ENCODE data around the gene TMEM164.

The TMEM164 gene

DNA sequence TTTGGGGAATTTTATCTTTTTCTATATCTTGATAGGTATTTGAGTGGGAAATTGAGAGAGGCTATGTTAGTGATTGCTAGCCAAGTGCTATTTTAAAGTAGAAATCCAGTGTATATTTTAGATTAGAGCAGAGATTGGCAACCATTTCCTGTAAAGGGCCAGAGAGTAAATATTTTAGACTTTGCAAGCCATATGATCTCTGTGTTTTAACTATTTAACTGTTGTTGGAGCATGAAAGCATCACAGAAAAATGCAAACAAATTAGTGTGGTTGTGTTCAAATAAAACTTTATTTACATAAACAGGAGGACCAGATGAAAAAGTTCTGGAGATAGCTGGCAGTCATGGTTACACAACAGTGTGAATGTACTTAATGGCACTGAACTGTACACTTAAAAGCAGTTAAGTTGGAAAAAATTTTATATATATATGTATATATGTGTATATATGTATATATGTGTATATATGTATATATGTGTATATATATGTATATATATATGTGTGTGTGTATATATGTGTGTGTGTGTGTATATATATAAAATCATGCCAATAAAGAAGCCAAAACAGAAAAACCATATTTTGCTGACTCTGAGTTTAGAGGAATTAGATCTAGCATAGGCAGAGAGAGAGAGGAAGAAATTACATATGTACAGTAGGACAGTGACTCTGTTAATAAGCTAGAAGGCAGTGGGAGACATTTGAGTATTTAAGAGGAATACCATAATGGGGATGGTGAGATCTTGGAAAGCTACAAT is 83.4 kb downstream of the TMEM164 start:
- DNase-seq: no peak

DNA sequence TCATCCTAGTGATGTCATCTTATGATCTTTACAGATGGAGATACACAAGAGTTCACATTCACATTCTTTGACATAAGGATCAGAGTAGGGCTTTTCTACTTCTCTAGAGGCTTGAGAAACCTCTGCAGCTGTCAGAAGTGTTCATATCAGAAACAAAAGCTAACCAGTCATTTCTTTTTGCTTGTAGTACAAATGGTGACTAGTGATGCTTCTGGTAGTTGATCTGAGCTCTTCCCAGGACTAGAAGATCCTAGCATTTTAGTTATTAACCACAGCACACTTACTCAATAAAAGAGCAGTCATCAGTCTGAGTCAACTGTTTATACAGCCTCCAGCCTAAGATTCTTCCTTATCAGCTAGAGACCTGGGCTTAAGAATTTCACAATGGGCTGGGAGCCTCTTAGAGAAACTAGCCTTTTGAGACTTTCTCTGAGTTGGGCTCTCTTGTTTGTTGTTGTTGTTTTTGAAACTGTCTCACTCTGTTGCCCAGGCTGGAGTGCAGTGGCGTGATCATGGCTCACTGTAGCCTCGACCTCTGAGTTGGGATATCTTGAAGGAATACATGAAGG is 84.1 kb downstream of the TMEM164 start:
- DNase-seq: no peak

DNA sequence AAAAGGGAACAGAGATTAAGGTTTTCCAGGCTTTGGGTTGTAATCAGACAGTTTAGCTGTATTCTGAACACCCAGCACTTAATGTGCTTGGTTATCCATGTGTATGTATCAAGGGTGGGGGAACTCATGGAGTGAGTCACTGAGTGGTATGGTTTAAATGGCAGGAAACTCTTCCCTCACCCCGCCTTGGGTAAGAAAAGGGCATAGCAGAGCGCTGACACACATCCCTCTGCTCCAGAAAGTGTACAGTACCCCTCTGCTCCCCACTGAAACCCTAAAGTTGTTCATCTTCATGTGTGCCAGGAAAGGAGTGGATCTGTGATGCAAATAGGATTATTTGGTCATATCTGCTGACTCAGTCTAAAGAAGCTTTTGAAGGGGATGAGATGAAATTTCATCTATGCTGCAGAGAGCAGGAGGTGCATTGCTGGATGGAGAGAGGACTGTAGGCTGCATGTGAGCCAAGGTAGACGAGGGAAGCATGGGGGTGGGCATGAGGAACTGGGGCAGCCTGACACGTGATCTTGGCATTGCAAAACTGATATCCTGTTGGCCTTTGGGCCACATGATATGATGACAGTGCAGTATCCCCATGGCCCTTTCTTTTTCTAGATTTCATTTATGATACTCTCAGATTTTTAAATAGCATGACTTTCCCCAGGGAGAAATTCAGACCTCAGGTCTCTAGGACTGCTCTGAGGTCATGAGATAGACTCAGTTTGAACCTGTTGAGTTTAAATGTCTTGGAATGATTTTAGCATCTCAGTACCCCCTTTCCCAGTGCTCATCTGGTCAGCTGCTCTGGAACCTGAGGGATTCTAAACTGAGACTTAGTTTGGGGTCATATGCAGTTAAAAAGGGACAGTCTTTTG is 84.8 kb downstream of the TMEM164 start:
- DNase-seq: no peak

DNA sequence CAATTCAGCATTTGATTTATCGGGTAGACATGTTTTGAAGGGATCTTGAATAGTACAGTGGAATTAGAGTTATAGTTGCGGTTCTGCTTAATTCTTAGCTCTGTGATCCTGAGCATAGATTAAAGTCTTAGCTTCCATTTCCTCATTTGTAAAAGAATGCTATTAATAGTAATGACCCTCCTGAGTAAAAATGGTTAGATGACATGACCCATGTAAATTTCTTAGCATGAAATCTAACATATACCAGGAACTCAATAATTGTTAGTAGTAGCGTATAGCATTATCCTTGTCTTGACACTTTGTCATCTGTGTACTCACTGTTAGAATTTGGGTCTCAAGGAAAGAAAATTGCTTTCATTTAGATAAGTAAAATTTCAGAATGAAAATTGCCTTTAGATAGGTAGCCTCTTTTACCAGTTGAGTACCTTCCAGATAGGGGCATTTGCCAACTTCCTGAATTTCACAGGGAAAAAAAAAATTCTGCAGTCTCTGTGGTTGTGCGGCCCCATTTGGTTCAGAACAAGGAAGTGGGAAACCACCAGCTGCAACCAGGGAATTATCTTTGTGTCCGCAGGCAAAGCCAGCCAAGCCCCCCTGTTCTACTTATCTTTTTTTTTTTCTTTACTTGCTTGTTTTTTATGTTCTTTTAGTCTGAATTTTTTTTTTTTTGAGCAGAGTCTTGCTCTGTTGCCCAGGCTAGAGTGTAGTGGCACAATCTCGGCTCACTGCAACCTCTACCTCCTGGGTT is 86.9 kb downstream of the TMEM164 start:
- no peak for DNase-seq

DNA sequence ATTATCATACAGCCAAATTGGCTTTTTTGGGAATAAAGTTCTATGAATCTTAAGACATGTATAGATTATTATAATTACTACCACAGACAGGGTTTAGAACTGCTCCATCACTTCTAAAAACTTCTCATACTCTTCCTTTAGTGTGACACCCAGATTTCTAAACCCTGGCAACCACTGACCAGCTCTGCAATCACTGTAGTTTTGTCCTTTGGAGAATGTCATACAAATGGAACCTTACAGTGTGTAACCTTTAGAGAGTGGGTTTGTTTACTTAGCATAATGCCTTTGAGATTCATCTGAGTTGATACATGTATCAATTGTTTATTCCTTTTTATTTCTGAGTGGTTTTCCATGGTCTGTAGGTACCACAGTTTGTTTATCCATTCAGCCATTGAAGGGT is 95.0 kb downstream of the TMEM164 start:
- no peak for DNase-seq

DNA sequence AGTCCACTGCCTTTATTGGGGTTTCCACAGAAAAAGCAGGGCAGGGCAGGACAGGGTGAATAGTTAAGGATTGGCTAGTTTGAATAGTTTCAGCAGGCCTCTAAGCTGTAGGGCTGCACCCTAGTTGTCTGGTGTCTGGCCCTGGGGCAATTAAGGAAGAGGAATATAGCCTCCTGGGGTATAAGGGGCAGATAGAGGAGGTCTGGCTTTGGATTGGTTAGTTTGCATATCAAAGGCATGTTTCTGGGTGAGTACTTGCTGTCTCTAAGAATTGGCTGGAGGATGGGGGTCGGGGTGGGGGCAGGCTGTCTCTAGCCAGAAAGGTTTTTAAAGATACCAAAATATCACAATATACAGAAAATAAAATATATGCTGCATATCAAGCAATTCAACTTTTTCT is 100.4 kb downstream of the TMEM164 start:
- no peak for DNase-seq

DNA sequence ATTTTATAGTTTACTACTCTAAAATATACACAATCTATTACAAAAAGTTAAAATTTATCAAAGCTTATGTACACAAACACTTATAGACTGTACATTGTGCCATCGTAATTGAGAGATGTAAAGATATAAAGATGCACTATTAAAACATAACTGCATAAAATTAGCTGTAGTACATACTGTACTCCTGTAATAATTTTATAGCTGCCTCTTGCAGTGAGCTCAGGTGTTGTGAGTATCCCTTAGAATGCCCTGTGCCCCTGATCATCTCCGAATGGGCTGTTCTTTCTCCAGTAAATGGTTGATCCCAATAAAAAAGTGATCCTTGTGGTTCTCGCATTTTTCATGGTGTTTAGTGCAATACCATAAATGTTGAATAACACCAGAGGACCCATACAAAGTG is 101.2 kb downstream of the TMEM164 start:
- DNase-seq: no peak

DNA sequence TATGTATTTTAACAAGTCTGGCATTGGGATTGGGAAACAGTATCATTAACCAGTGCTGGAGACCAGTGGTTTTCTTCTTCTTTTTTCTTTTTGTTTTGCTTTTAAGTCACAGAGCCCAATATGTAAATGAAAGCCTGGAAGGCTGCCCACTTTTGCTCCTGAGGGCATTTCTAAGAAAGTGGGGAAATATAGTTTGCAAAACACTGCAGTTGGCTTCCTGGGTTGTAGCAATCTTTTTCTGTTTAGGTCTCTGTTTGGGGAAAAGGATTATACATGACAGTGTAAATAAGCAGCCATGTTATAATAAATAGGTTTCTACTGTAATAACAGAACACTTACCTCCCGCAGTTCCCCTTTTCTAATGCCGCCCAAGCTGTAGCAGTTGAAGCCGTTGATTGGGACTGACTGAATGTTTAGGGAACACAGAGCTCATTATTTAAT is 105.5 kb downstream of the TMEM164 start:
- no peak for DNase-seq

DNA sequence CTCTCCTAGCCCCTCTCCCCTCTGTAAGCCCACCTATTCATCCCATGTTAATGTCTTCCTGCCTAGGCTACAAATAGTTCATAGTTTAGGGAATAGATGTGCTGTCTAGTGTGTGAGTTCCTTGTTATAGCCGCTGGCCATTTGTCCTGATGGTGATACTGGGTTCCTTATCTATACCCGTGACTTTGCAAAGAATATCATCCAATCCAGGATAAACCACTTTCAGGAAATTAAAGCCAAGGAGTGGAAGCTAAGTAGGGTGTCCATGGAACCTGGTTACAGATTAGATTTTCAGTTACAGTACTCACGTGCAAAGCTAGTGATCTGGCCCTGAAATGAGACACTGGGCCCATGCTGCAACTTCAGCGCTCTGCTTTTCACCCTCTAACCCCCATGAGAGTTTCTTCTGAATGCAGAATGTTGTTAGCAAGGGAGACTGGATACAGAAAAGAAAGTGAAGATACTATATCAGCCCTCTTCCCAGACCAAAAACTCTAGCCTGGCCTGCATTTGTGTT is 111.4 kb downstream of the TMEM164 start:
- no peak for DNase-seq

DNA sequence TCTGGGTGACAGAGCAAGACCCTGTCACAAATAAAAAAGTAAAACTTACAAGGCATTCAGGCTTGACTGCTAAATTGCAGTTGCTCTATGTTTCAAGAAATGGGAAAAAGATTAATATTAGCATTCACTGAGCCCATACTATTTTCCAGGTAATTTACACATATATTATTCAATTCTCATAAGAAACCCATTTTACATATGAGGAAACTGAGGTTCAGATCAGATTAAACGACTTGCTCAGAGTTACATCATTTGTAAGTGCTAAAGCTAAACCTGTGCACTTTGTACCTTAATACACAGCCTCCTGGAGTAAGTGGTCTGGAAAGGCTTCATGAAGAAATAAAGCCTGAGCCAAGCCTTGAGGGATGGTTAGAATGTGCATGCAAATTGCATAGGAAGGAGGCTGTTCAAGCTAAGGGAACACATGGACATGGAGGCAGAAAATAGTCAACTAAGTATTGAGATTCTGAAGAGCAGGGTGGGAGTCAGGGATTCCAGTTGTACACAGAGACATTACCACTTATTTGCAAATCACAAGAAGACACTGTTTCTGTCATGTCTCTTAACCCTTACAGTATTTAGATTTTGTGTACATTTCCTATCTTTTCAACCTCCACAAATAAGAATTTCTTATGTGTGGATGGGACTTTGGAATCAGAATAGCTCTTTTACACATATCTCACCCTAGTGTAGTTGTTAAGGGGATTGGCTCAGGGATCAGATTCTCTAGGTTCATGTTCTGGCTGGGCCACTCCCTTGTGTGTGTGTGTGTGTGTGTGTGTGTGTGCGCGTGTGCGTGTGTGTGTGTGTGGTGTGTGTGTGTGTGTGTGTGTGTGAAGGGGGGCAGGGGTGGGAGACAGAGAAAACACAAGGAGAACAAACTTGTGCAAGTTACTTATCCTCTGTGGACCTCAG is 113.4 kb downstream of the TMEM164 start:
- no peak for DNase-seq

DNA sequence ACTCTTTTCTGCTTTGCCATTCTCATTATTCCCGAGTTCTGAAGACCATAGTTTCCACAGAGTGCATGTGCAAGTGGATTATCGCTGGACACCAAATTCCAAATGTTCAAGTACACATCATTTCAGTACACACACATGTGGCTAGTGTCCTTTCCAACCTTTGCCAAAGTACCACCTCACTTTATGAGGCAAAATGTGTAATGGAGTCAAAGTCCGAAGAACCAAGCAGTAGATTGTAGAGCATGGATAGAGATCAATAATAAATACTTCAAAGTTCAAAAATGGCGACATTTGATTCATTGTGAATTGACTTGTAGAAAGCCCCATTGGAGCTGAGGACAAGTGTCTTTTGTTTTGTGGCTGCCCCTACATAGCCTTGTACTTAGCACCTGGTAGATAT is 115.6 kb downstream of the TMEM164 start:
- DNase-seq: no peak

DNA sequence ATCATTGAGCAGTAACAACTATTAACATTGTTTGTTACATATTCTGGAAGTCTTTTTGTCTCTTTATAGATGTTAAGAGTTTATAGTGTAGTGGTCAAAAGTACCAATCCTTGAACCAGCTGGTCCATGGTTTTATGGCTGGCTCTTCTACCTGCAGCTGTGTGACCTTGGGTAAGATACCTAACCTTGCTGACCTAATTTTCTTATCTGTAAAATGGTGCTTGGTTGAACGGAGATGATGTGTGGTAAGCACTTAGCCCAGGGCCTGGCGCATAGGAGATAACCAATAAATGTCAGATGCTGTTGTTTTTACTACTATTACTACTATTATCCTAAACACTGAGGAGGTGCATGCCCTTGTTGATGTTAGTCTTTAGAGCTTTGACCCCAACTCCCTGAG is 116.6 kb downstream of the TMEM164 start:
- DNase-seq: no peak

DNA sequence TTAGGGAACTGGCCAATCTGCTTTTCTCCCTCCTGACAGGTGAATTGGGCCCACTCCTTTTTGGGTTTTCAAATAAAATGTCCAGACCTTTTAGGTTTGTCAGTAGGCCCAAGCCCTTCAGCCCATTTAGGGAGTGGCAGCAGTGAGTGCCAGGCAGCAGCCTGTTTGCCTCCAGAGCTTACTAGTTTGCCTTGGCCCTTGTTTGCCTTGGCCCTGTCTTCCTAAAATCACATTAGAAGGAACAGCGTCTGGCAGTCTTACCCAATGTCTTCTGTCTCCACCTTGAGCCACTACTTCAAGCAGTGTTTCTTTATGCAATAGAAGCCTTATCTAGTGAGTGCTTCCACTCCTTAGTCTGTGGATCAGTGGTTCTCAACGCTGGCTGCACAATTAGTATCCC is 117.1 kb downstream of the TMEM164 start:
- no peak for DNase-seq

DNA sequence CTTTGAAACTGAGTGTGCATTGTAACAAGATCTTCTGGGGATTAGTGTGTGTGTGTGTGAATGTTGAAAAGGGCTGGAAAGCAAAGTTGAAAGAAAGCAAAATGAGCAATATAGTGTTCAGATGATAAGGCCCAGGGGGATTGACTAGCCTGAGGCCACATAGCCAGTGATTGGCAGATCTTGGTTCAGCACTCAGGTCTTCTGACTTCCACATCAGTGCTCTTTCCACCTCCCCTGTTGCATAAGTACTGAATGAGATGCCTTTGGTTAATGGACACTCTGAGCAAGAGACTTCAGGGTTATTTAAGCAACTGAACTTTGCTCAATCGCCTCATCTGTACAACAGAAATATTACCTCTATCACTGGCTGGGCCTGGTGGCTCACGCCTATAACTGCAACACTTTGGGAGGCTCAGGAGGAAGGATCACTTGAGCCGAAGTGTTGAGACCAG is 120.4 kb downstream of the TMEM164 start:
- no peak for DNase-seq

DNA sequence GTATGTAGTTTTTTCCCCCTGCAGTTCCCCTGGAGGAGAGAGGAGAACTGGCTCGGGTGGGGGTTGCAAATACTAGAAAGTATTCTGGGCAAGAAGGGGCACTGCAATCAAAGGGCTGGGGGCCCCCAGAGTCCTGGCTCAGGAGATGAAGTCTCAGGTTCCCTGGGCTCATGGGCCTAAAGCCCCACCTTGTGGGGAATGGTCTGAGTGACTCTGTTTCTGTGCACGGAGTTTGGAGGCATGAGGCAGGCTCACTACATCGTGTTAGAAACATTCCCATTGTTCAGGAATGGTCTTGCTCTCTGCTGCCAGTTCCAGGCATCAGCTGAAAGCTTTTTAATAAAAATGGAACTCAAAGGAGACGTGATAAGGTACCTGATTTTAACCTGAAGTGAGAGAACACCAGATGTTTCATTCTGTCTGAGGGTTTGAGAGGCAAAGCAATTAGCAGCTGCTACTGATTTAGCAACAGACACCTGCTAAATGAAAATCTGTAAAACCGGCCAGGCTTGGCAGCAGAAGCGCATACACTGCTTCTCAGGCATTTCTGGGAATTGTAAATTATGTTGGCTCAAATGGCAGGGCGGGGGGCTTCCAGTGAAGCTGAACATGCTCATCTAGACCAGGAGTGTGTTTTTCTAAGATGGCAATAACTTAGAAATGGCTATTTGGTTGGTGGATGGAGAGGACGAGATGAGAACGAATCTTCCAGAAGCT is 122.7 kb downstream of the TMEM164 start:
- no peak for DNase-seq

DNA sequence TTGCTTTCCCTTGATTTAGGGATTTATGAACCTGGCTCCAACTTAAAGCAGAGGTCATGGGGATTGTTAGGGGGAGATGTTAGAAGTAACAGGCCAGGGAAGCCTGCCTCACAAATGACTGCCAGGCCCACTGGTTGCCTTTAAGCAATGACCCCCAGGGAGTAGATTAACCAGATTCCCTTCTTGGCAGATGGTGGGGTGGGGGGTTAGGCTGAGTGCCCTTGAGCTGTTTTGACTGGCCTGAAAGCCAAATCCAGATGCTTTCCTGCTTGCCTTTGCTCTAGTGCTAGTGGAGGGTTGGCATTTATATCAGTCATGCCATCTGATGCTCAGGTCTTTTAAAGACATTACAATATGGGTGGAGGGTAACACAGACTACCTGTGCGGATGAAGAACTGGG is 128.1 kb downstream of the TMEM164 start:
- DNase-seq: no peak

DNA sequence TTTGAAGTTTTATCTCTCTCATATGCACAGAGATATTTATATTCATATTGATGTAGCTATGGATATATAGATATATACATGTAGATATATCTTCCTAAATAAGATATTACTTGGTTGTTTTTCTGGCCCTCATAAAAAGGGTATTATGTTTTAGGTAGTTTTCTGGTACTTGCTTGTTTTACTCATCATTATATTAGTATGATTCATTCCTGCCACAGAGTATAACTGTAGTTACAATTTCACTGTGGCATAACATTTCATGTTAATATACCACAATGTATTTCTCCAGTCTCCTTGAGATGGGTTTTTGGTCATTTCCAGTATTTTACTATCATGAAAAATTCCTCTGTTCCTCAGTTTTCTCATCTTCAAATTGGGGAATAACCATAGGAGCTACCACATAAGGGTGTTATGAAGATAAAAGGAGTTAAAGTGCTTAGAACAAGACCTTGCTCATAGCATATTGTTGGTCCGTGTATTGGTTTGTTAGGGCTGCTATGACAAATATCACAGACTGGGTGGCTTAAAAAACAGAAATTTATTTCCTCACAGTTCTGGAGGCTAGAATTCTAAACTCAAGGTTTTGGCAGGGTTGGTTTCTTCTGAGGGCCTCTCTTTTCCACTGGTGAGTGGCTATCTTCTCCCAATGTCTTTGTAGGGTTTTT is 129.7 kb downstream of the TMEM164 start:
- no peak for DNase-seq

DNA sequence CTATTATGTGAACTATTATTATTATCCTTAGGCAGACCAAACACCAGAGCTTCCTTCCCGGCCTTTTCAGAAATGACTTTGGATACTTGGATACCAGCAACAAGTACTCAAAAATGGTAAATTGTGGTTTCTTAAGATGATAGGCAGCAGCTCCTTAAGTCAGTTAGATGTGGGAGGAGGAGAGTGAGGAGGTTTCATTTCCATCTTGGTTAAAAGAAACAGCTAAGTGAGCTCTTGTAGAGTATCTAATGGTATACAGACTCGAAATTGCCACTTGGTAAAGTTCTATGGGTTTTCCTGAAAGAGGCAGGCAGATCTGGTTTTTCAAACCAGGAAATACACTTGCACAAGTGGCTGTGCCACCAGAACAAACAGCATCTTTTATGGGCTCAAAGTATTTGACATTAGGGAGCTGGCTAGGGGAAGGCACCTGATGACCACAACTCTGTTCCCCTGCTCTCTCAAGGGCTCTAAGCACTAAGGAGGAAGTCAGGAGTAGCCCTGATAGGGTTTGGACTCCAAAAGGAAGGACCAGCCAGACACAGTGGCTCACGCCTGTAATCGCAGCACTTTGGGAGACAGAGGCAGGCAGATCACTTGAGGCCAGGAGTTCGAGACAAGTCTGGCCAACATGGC is 130.9 kb downstream of the TMEM164 start:
- no peak for DNase-seq

DNA sequence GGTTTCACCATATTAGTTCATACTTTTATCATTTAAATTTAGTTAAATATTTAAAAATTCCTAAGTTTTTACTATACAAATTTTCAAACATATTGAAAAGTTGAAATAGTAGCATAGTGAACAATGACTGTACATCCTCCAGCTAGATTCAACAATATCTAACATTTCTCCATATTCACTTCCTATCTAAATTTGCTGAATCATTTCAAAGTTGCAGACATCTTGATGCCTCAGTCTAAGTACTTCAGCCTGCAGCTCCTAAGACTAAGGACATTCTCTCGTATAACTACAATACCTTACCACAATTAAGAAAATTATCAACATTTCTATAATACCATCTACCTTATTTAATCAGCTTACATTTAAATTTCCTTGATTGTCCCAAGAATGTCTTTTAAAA is 132.7 kb downstream of the TMEM164 start:
- DNase-seq: no peak

DNA sequence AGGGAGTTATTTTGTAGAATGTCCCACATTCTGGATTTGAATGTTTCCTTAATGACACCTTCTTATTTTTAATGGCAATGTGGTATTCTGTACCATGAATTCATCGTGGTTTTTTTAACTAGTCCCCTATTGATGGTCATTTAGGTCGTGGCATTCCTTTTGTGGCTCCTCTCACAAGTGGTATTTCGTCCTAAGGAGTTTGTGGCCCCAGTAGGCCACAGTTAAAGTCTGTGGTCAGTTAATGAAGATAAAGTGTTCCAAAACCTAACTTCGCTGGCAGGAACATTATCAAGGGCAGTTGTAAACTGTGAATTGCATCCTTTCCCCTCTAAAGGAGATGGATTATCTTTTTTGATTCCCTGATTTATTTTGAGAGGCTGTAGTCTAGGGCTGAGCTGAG is 133.2 kb downstream of the TMEM164 start:
- DNase-seq: no peak

All from activated effector memory CD4-positive, alpha-beta T cell treated with anti-CD3 and anti-CD28 coated beads, Interleukin-2, amount 50 U/mL, for 16 hours (primary cell).